ENCODE data around the gene MSRB3. TPM values are rescaled to one million over a fixed set of nuclear protein-coding genes. Genes with fewer than 3 reads are reported as not detected.

The MSRB3 gene
- total RNA-seq, 4 donors from 2014 or later, result 29.1 to 61.5 (median 50.4) TPM

DNA sequence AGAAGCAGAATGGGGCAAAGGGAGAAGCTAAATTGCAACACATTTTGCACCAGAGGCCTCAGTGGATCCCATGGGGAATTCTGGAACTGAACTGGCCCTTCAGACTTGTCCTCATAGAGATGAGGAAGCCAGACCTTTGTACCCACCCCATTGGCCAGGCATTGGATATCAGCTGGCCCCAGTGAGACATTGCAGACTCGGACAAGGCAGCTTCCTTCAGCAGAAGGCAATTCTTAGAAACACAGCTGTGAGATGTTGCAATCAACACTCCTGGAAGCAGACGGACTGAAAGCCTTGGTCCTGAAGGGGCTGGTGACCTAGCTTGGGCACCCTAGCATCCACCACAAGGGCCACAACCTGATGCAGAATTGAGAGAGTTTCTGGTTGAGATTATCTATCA is 218.1 kb downstream of the MSRB3 start:
- TF ChIP-seq, protein P1, sequence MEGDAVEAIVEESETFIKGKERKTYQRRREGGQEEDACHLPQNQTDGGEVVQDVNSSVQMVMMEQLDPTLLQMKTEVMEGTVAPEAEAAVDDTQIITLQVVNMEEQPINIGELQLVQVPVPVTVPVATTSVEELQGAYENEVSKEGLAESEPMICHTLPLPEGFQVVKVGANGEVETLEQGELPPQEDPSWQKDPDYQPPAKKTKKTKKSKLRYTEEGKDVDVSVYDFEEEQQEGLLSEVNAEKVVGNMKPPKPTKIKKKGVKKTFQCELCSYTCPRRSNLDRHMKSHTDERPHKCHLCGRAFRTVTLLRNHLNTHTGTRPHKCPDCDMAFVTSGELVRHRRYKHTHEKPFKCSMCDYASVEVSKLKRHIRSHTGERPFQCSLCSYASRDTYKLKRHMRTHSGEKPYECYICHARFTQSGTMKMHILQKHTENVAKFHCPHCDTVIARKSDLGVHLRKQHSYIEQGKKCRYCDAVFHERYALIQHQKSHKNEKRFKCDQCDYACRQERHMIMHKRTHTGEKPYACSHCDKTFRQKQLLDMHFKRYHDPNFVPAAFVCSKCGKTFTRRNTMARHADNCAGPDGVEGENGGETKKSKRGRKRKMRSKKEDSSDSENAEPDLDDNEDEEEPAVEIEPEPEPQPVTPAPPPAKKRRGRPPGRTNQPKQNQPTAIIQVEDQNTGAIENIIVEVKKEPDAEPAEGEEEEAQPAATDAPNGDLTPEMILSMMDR (IDR thresholded peaks at IDR 0.05; ENCODE audit: low read depth), result no peak

DNA sequence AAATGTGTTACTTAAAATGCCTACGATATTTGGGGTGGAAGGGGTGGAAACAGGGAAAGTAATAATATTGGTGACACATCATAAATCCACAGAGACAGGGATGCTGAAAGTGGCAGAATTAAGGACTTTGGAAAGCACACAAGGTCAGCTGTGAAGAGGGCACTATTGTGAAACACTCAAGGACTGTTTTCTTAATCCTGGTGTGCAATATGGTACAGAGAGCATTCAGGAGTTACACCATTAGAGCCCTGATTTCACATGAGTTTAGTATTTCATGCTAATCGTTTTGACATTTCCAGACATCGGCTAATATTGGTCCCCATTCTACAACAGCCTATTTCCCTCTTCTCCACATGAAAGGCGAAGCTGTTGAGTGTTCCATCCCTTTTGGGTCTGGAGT is 219.2 kb downstream of the MSRB3 start:
- TF ChIP-seq, protein P1 (IDR thresholded peaks at IDR 0.05; ENCODE audit: low read depth), result no peak

DNA sequence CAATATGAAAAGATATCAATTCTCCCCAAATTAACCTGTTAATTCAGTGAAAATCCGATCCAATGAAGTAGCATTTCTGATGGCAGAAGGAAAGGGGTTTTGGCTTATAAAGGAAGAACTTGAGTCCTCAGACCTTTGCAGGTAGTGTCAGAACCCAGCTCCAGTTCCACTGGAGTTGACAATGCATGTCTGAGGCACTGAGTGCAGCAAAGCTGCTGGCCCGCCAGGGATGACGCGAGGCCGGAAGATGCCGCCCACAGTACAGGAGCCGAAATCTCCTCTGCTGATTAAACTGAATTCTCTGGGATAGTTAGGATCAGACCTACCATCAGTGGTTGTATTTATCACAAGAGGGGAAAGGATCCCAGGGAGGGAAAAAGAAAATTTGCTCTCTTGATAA is 220.7 kb downstream of the MSRB3 start:
- TF ChIP-seq, protein P1 (IDR thresholded peaks at IDR 0.05; ENCODE audit: low read depth), result no peak

DNA sequence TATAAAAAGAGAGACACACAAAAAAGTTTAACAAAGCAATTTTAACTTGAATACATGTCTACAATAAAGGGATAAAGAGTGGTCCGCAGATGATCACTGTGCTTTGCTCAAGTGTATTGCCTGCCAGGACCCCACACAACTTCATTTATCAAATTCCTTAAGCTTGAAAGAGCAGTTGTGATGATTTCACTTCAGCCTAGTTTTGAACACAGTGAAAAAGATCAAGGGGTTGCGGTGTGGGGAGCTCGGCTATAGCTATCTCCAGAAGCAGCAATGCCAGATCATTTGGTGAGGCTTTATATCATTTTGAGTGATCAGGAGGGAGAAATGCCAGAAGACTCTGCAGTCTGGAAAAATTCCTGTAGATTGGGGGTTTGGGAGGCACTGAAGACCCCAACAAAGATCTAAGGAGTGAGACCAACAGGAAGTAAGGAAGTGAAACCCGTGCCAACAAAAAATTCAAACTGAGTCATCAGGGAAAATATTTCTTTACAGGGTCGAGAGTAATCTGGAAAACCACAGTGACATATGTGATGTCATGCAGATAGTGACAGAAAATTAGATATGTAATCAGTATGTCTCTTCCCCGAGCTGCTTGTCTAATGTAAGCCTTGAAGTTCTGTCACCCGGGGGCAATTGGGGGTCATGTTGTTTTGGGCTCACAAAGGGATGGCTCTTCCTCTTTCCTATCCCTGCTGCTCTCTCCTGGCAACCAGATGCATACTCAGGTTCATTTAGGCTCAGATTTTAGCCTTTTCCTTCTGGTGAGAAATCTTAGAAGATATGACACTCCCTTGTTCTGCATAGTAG is 221.8 kb downstream of the MSRB3 start:
- TF ChIP-seq, protein P1 (IDR thresholded peaks at IDR 0.05; ENCODE audit: low read depth), result no peak

DNA sequence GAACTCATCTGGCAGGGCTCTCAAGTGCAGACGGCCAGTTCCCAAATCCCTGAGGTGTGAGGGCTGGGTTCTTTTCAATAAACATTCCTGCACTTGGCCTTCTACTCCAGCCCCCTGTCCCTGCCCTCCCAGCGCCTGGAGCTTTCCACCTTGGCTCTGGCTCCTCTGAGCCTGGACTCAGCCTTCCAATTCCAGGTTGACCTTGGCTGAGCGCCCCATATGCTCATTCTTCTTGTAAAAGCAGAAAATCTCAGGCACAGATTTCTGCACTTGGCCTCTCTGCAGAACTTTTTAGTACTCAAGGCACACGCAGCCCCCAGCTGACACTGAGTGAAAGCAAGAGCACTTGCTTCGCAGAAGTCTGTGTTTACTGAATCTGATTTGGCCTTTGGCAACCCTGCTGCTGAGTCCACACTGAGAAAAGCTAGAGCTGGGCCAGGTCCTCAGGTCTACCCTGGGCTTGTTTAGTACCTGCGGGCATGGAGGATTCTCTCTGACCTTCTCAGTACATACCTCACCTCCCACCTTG is 222.7 kb downstream of the MSRB3 start:
- TF ChIP-seq, protein P1 (IDR thresholded peaks at IDR 0.05; ENCODE audit: low read depth), result no peak

DNA sequence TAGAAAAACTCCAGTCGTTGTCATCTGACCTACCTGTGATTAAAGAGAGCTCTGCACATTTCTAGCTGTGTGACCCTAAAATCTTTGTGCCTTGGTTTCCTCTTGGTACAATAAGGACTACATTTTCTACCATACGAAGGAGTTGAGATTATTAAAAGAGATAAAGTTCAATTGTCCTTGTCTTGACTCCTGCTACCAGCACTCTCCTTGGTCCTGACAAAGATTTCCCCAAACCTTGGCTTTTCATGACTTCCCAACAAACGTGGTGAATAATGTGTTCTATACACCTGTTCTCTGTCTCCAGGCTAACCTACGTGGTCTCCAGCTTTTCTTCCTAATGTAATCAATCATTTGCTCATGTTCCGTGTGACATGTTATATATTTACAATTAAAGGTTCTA is 223.5 kb downstream of the MSRB3 start:
- TF ChIP-seq, protein P1 (IDR thresholded peaks at IDR 0.05; ENCODE audit: low read depth), result no peak

DNA sequence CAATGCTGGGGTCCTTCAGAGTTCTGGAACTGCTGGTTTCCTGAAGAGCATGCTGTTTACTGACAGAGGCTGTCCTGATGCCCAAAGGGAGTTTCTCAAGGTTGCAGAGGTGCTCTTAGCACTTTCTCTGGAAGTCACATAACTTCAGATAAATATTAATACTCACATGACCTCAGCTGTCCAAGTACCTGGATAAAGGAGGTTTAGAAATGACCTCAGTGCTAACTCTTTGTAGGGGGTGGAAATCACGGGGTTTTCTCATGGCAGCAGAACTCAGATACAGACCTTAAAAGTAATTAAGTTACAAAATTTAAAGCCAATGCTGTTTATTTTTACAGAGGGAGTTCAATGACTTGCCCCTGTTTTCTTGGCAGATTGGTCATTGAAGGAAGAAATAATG is 225.9 kb downstream of the MSRB3 start:
- TF ChIP-seq, protein P1 (IDR thresholded peaks at IDR 0.05; ENCODE audit: low read depth), result no peak
